ENCODE measurements around the gene FBLN2.

DNA sequence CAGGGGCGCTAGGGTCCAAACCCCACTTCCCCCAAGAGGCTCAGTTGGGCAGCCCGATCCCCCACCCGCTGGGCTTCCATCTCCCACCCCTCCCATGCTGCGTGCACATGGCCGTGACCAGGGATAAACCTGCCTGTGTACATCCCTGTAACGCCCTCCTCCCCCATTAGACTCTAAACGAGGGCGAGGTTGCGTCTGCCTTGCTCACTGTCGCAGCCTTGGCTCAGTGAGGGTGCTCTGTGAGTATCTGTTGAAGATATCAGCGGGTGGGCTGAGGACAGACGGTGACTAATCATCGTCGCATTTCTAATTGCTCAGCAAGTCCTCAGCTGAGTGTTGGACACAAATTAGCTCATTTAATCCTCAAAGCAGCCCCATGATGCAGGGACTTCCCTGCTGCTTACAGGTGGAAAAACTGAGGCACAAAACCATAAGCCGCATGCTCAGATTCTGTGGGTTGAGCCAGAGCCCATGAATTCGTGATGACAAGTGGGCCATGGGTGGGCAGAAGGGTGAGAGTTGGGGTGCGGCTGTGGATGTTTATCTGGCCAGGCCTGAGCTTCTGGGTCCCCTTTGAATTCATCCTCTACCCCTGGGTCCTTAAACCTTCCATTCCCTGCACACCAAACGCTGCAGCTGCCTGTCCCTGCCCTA lies 26.0 kb downstream of the FBLN2 start:
- TF ChIP-seq, protein P1, sequence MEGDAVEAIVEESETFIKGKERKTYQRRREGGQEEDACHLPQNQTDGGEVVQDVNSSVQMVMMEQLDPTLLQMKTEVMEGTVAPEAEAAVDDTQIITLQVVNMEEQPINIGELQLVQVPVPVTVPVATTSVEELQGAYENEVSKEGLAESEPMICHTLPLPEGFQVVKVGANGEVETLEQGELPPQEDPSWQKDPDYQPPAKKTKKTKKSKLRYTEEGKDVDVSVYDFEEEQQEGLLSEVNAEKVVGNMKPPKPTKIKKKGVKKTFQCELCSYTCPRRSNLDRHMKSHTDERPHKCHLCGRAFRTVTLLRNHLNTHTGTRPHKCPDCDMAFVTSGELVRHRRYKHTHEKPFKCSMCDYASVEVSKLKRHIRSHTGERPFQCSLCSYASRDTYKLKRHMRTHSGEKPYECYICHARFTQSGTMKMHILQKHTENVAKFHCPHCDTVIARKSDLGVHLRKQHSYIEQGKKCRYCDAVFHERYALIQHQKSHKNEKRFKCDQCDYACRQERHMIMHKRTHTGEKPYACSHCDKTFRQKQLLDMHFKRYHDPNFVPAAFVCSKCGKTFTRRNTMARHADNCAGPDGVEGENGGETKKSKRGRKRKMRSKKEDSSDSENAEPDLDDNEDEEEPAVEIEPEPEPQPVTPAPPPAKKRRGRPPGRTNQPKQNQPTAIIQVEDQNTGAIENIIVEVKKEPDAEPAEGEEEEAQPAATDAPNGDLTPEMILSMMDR (IDR thresholded peaks at IDR 0.05): no peak
- no peak for TF ChIP-seq POLR2A (IDR thresholded peaks at IDR 0.05)
- no peak for TF ChIP-seq EP300 (IDR thresholded peaks at IDR 0.05)
- no peak for TF ChIP-seq POLR2AphosphoS5 (IDR thresholded peaks at IDR 0.05)

Measured in gastroesophageal sphincter (tissue), 3 donors.